ENCODE results near the gene SNX25.

The SNX25 gene

DNA sequence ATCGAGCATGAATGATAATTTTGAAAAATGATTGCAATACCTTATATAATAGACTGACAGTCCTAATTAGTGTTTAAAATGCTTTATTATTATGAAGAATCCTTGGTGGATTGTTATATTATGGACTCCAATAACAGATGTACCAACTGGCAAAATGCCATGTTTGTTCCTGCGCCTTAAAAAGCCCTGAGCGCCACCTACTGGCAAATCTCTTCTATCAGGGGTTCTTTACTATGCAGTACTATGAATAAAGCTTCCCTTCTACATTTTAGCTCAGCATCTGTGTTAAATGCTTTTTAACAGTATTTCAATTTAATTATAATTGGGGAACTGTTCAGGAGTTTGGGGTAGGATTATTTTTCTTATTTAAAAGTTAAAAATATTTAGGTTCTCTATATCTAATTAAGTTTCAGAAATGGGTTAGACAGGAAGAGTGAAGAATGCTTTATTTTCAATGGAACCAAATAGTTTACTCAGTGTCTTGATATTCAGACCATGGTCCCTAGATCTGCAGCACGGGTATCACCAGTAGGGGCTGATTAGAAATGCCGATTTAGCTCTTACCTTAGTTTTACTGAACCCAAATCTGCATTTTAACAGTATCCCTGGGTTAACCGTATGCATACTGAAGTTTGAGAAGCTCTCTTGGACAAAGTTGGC lies 25.6 kb upstream of the SNX25 start:
- Histone ChIP-seq H4K20me1 (ENCODE audit: control insufficient read depth, insufficient read depth, low read depth, low read length) (peaks cover 11% of the 10 kb centered on the region; the same call in 1 of the 2 replicates), H3K27me3 (ENCODE audit: control insufficient read depth, low read length) (no peaks in the 10 kb centered on the region), H3K79me2 (ENCODE audit: control insufficient read depth, low read length) (peaks cover 84% of the 10 kb centered on the region), H3K4me1 (ENCODE audit: control insufficient read depth, low read length) (peaks cover 14% of the 10 kb centered on the region), H3K27ac (ENCODE audit: low read depth, low read length) (no peak overlapping the region), H3K9me3 (ENCODE audit: control insufficient read depth, insufficient read depth, low read length) (no peaks in the 10 kb centered on the region), H3K9me2 (replicated peaks; ENCODE audit: control insufficient read depth, low read length) (no peaks in the 10 kb centered on the region), H3K36me3 (ENCODE audit: control insufficient read depth, low read length) (peaks cover 28% of the 10 kb centered on the region), H3K4me3 (ENCODE audit: low read length) (no peak overlapping the region), H3F3A (ENCODE audit: control insufficient read depth, insufficient read depth) (0 out of 2 replicates have a peak, but pooled peaks cover 6% of the 10 kb centered on the region), H3K4me2 (ENCODE audit: low read length) (no peak overlapping the region)
- TF ChIP-seq, protein P1, sequence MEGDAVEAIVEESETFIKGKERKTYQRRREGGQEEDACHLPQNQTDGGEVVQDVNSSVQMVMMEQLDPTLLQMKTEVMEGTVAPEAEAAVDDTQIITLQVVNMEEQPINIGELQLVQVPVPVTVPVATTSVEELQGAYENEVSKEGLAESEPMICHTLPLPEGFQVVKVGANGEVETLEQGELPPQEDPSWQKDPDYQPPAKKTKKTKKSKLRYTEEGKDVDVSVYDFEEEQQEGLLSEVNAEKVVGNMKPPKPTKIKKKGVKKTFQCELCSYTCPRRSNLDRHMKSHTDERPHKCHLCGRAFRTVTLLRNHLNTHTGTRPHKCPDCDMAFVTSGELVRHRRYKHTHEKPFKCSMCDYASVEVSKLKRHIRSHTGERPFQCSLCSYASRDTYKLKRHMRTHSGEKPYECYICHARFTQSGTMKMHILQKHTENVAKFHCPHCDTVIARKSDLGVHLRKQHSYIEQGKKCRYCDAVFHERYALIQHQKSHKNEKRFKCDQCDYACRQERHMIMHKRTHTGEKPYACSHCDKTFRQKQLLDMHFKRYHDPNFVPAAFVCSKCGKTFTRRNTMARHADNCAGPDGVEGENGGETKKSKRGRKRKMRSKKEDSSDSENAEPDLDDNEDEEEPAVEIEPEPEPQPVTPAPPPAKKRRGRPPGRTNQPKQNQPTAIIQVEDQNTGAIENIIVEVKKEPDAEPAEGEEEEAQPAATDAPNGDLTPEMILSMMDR (IDR thresholded peaks at IDR 0.05; ENCODE audit: low read depth, low read length, poor library complexity, severe bottlenecking): peak; percentile 84
- TF ChIP-seq EZH2phosphoT487 (IDR thresholded peaks at IDR 0.05; ENCODE audit: borderline replicate concordance, low read length): no peak

DNA sequence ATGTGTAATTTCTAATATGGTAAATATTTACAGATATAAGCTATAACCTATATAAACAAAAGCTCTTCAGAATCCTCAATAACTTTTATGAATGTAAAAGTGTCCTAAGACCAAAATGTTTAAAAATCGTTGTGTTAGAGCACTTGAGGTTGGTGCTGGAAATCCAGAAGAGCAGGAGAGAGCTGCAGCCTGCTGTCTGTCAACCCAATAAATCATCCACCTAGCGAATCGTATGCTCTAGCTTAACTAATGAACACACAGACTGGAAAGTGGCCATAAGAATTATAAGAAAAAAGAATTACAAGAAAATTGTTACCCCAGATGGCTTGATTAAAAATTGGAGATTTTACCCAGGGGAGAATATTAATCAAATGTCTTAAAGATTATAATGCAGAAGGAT lies 22.6 kb upstream of the SNX25 start:
- TF ChIP-seq EZH2phosphoT487 (IDR thresholded peaks at IDR 0.05; ENCODE audit: borderline replicate concordance, low read length): no peak
- TF ChIP-seq, protein P1 (IDR thresholded peaks at IDR 0.05; ENCODE audit: low read depth, low read length, poor library complexity, severe bottlenecking): no peak
- H3K36me3 ChIP-seq (ENCODE audit: control insufficient read depth, low read length): peaks cover 44% of the 10 kb centered on the region
- H3K27ac ChIP-seq (ENCODE audit: low read depth, low read length): no peak overlapping the region
- H3K9me2 ChIP-seq (replicated peaks; ENCODE audit: control insufficient read depth, low read length): no peaks in the 10 kb centered on the region
- H3K4me3 ChIP-seq (ENCODE audit: low read length): no peak overlapping the region
- no peak overlapping the region for H3K4me2 ChIP-seq (ENCODE audit: low read length)
- H3K79me2 ChIP-seq (ENCODE audit: control insufficient read depth, low read length): peaks cover 72% of the 10 kb centered on the region
- no peaks in the 10 kb centered on the region for H3K27me3 ChIP-seq (ENCODE audit: control insufficient read depth, low read length)
- H3K9me3 ChIP-seq (ENCODE audit: control insufficient read depth, insufficient read depth, low read length): no peaks in the 10 kb centered on the region
- peaks cover 12% of the 10 kb centered on the region; the same call in 1 of the 2 replicates for H3F3A ChIP-seq (ENCODE audit: control insufficient read depth, insufficient read depth)
- peaks cover 19% of the 10 kb centered on the region for H3K4me1 ChIP-seq (ENCODE audit: control insufficient read depth, low read length)
- peaks cover 8% of the 10 kb centered on the region; the same call in 1 of the 2 replicates for H4K20me1 ChIP-seq (ENCODE audit: control insufficient read depth, insufficient read depth, low read depth, low read length)

DNA sequence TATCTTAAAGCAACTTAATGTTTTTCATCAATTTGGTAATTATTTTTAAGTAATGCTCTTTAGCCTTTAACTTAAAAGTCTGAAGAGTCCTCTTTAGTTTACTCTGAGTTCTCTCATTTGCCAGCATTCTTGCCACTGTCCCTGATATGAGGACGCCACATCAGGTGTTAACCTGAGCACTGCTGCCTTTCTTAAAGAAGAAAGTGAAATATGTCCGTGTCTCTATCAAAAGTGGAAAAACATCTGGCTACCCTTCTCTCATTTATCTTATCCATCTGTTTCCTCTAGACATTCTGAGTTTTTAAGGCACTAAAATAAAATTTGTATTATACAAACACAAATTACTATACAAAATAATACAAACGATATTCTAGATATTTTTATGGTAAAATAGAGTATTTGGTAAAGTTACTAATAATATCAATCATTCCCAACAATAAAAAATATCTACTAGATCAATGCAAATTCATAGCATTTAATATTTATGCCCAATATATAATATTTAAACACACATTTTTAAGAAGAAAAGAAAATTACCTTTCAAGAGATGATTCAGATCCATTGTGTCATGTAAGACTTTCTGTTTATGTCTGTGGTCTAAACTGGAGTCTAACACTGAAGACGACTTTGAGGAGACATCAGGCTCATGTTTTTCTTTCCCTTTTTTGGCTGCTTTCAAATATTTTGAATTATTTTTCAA lies 19.6 kb upstream of the SNX25 start:
- H3K4me3 ChIP-seq (ENCODE audit: low read length): no peak overlapping the region
- H3K27me3 ChIP-seq (ENCODE audit: control insufficient read depth, low read length): no peaks in the 10 kb centered on the region
- TF ChIP-seq EZH2phosphoT487 (IDR thresholded peaks at IDR 0.05; ENCODE audit: borderline replicate concordance, low read length): no peak
- TF ChIP-seq, protein P1 (IDR thresholded peaks at IDR 0.05; ENCODE audit: low read depth, low read length, poor library complexity, severe bottlenecking): no peak
- no peak overlapping the region for H3K4me2 ChIP-seq (ENCODE audit: low read length)
- H3K4me1 ChIP-seq (ENCODE audit: control insufficient read depth, low read length): peaks cover 22% of the 10 kb centered on the region
- no peaks in the 10 kb centered on the region; the same call in 1 of the 2 replicates for H4K20me1 ChIP-seq (ENCODE audit: control insufficient read depth, insufficient read depth, low read depth, low read length)
- H3K36me3 ChIP-seq (ENCODE audit: control insufficient read depth, low read length): peaks cover 36% of the 10 kb centered on the region
- no peaks in the 10 kb centered on the region for H3K9me3 ChIP-seq (ENCODE audit: control insufficient read depth, insufficient read depth, low read length)
- no peak overlapping the region for H3K27ac ChIP-seq (ENCODE audit: low read depth, low read length)
- H3K79me2 ChIP-seq (ENCODE audit: control insufficient read depth, low read length): peaks cover 65% of the 10 kb centered on the region
- peaks cover 9% of the 10 kb centered on the region; the same call in 1 of the 2 replicates for H3F3A ChIP-seq (ENCODE audit: control insufficient read depth, insufficient read depth)
- H3K9me2 ChIP-seq (replicated peaks; ENCODE audit: control insufficient read depth, low read length): no peaks in the 10 kb centered on the region
